CD4-positive, alpha-beta memory T cell (primary cell): ENCODE measurements around the gene NHERF1. TPM values are rescaled to one million over a fixed set of nuclear protein-coding genes. Genes with fewer than 3 reads are reported as not detected.

ENCODE experiments used
- CTCF ChIA-PET: fragments of 350-600 bp; sonication (Branson Sonifier 250); formaldehyde crosslinking; loops from one replicate; lab custom pipeline; 2021; ENCODE audit warnings: inconsistent platforms; ENCODE audit not compliant: partially characterized antibody; lab: Charles Lee
- POLR2A ChIA-PET: fragments of 350-600 bp; sonication (Branson Sonifier 250); formaldehyde crosslinking; loops from one replicate; lab custom pipeline; 2021; ENCODE audit not compliant: partially characterized antibody; lab: Charles Lee
- DNase-seq, 5 donors: peaks; one replicate each; pipeline versions ENCODE4 v3.0.0 to v3.0.0-alpha.2; 2020 to 2022; ENCODE audit warnings: mixed read lengths in 1 of 5
- H3K27ac ChIP-seq: one replicate; pipeline ENCODE4 v1.7.0; 2013; ENCODE audit warnings: low read depth, low read length
- H3K27me3 ChIP-seq: 2 replicates; pipeline ENCODE4 v1.7.0; 2013; ENCODE audit warnings: mild to moderate bottlenecking, low read length, moderate library complexity; ENCODE audit not compliant: insufficient read depth
- H3K36me3 ChIP-seq: 2 replicates; pipeline ENCODE4 v1.7.0; 2013; ENCODE audit warnings: mild to moderate bottlenecking, low read length, moderate library complexity; ENCODE audit not compliant: insufficient read depth
- H3K4me1 ChIP-seq: 2 replicates; pipeline ENCODE4 v1.7.0; 2013; ENCODE audit warnings: mild to moderate bottlenecking, low read length, moderate library complexity; ENCODE audit not compliant: insufficient read depth
- H3K4me3 ChIP-seq, 2 donors: one replicate each; pipeline ENCODE4 v1.7.0; 2013; ENCODE audit warnings: low read length in 2 of 2, mild to moderate bottlenecking in 1 of 2
- H3K9me3 ChIP-seq, 2 donors: one replicate each; pipeline ENCODE4 v1.7.0; 2013; ENCODE audit warnings: low read length in 2 of 2, control low read depth in 1 of 2; ENCODE audit not compliant: control insufficient read depth in 1 of 2
- H3K27ac Mint-ChIP-seq, 7 donors: one replicate each; pipeline ENCODE4 v1.8.0; 2020 to 2021; ENCODE audit warnings: mixed read lengths in 7 of 7, mild to moderate bottlenecking in 6 of 7, inconsistent platforms in 3 of 7, moderate library complexity in 3 of 7
- H3K27me3 Mint-ChIP-seq, 2 donors: one replicate each; pipeline ENCODE4 v1.8.0; 2020 to 2021; ENCODE audit warnings: mixed read lengths in 2 of 2
- H3K36me3 Mint-ChIP-seq, 2 donors: one replicate each; pipeline ENCODE4 v1.8.0; 2020 to 2021; ENCODE audit warnings: mixed read lengths in 2 of 2, inconsistent platforms in 1 of 2, mild to moderate bottlenecking in 1 of 2
- H3K4me1 Mint-ChIP-seq, 4 donors: one replicate each; pipeline ENCODE4 v1.8.0; 2020 to 2021; ENCODE audit warnings: mixed read lengths in 4 of 4, mild to moderate bottlenecking in 1 of 4
- H3K4me3 Mint-ChIP-seq, 8 donors: one replicate each; pipeline ENCODE4 v1.8.0; 2020 to 2021; ENCODE audit warnings: mixed read lengths in 8 of 8, mild to moderate bottlenecking in 7 of 8, moderate library complexity in 6 of 8, inconsistent platforms in 3 of 8
- H3K9me3 Mint-ChIP-seq, 8 donors: one replicate each; pipeline ENCODE4 v1.8.0; 2020 to 2021; ENCODE audit warnings: mixed read lengths in 8 of 8, mild to moderate bottlenecking in 5 of 8, inconsistent platforms in 3 of 8, moderate library complexity in 1 of 8
- intact Hi-C: fragments of 100-400 bp; cut with micrococcal nuclease; formaldehyde crosslinking; loops from one replicate; pipeline ENCODE4 v1.15.1; 2023
- polyA plus RNA-seq, 2 donors: library from polyadenylated mRNA; unstranded; fragments of 300-500 nt; fragmentation: Illumina TruSeq; gene quantifications; one replicate each; pipeline ENCODE4 v1.2.3, GENCODE V29; 2021
- total RNA-seq, 2 experiments: library from RNA; stranded (reverse); gene quantifications; one replicate each; pipeline ENCODE4 v1.2.3, GENCODE V29; 2021

Gene NHERF1
- total and polyA plus RNA-seq, 4 experiments from 2014 or later: 202 to 448 (median 267) TPM

DNA sequence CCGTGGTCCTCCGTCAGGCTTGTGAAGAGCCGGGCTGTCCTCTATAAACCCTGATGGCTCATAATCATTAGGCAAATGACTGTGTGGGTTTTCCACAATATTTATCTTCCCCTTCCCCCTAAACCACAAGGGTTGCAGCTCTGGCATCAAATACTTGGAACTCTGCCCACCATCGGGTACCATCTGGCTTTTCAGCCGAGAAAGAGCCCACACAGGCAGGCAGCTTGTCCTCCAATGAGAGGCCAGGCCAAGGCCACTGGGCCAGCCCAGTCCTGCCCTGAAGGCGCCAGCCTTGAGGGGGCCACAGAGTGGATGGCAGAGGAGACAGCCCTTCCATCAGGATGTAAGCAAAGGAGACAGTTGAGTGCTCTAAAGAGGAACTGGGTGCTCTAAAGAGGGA is 59.5 kb downstream of the NHERF1 start:
- no peaks in the 10 kb centered on the region for H3K27me3 ChIP-seq
- CTCF ChIA-PET: interaction anchor here (0.8 to 5.5 kb wide), 2 partner anchors 17 to 150 kb away, joined by 4 to 27 read pairs; no protein-coding TSS in a partner anchor
- no peaks in the 10 kb centered on the region for H3K9me3 Mint-ChIP-seq
- peak overlapping the region in 2 of 7 donors; percentile 8 to 59 for H3K27ac Mint-ChIP-seq
- H3K36me3 Mint-ChIP-seq: peaks cover 31 to 51% of the 10 kb centered on the region in 2 donors
- no peaks in the 10 kb centered on the region for H3K4me1 ChIP-seq
- intact Hi-C loops: no loop called here
- no peaks in the 10 kb centered on the region for H3K9me3 ChIP-seq
- no peak overlapping the region for H3K27ac ChIP-seq
- H3K4me1 Mint-ChIP-seq: peaks cover 0 to 4% (median under 1%) of the 10 kb centered on the region in 4 donors
- POLR2A ChIA-PET: no interaction called here
- H3K4me3 Mint-ChIP-seq: no peak overlapping the region
- H3K27me3 Mint-ChIP-seq: no peaks in the 10 kb centered on the region
- no peak overlapping the region for H3K4me3 ChIP-seq
- peaks cover 25% of the 10 kb centered on the region for H3K36me3 ChIP-seq
- DNase-seq: no peak

DNA sequence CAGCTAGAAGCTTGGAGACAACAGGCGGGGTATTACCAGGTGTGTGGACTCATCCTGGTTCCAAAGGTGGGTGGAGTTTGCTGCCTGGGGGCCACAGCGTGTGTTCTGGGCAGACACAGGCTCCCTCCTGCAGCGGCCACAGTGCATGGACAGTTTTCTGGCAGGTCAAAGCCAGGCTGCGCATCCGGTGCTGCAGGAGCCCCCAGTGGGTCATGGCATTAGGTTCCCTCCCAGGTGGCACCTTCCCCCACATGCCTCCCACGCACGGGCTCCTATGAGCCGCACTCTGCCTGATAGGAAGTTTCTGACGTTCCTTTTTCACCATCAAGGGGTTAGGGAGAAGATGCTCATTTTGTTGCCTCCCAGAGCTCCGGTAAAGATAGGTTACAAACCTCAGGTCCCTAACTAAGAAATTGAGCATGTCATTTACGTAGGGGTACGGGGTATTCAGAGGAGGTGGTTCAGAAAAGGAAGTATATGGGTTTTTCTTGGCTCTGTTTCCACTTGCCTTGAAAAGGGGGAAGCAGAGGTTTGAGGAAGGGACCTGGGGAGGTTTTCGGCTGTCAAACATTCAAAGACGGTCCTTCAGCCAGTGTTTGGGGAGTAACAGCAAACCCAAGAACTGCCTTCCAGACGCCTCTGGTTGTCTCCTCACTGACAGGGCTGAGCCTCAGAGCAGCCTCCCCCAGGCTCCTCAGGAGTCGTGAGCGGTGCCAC is 60.4 kb downstream of the NHERF1 start:
- CTCF ChIA-PET: interaction anchor here (5.5 kb wide), 1 partner anchor 18 kb away, joined by 27 read pairs; no protein-coding TSS in a partner anchor
- peaks cover 31 to 51% of the 10 kb centered on the region in 2 donors for H3K36me3 Mint-ChIP-seq

DNA sequence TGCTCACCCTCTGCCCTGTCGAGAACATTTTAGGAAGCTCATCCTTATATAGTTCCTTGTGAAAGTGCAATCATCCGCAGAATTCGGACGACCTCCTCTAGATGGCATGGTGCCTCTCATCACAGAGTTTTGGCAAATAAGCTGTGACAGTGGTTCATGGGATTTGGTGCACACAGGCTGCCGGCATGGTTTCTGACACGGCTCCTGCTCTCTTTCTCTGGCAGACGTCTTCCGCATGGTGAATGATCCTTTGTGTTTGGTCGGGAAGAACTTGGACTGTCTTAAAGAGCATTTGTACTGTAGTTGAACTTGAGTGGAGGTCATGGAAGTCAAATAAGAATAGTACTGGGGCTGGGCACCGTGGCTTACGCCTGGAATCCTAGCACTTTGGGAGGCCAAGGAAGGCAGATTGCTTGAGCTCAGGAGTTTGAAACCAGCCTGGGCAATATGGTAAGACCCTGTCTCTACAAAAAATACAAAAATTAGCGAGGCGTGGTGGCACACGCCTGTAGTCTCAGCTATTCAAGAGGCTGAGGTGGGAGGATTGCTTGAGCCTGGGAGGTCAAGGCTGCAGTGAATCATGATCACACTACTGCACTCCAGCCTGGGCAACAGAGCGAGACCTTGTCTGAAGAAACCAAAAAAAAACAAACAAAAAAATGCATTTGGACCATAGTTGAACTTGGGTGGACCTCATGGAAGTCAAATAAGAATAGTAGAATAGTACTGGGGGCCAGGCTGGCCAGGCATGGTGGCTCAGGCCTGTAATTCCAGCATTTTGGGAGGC is 62.5 kb downstream of the NHERF1 start:
- Mint-ChIP-seq H3K36me3 (peaks cover 37 to 52% of the 10 kb centered on the region in 2 donors), H3K4me1 (peaks cover 0 to 4% (median 2%) of the 10 kb centered on the region in 4 donors), H3K4me3 (no peak overlapping the region), H3K27ac (no peak overlapping the region), H3K9me3 (no peaks in the 10 kb centered on the region), H3K27me3 (no peaks in the 10 kb centered on the region)
- Histone ChIP-seq H3K27me3 (no peaks in the 10 kb centered on the region), H3K4me3 (no peak overlapping the region), H3K27ac (no peak overlapping the region), H3K9me3 (no peaks in the 10 kb centered on the region), H3K4me1 (no peaks in the 10 kb centered on the region), H3K36me3 (peaks cover 23% of the 10 kb centered on the region)
- ChIA-PET CTCF (interaction anchor here (5.5 kb wide), 1 partner anchor 20 kb away, joined by 27 read pairs; no protein-coding TSS in a partner anchor), POLR2A (no interaction called here)
- intact Hi-C loops: no loop called here
- no peak for DNase-seq

More for the DNA sequence above, 60.4 kb downstream of the NHERF1 start:
- intact Hi-C loops: no loop called here
- H3K27ac Mint-ChIP-seq: no peak overlapping the region
- POLR2A ChIA-PET: no interaction called here
- Histone ChIP-seq H3K27ac (no peak overlapping the region), H3K9me3 (no peaks in the 10 kb centered on the region), H3K27me3 (no peaks in the 10 kb centered on the region), H3K36me3 (peaks cover 29% of the 10 kb centered on the region), H3K4me1 (no peaks in the 10 kb centered on the region), H3K4me3 (no peak overlapping the region)
- H3K27me3 Mint-ChIP-seq: no peaks in the 10 kb centered on the region
- H3K9me3 Mint-ChIP-seq: no peaks in the 10 kb centered on the region
- no peak overlapping the region for H3K4me3 Mint-ChIP-seq
- no peak for DNase-seq
- peaks cover 0 to 4% (median under 1%) of the 10 kb centered on the region in 4 donors for H3K4me1 Mint-ChIP-seq

DNA sequence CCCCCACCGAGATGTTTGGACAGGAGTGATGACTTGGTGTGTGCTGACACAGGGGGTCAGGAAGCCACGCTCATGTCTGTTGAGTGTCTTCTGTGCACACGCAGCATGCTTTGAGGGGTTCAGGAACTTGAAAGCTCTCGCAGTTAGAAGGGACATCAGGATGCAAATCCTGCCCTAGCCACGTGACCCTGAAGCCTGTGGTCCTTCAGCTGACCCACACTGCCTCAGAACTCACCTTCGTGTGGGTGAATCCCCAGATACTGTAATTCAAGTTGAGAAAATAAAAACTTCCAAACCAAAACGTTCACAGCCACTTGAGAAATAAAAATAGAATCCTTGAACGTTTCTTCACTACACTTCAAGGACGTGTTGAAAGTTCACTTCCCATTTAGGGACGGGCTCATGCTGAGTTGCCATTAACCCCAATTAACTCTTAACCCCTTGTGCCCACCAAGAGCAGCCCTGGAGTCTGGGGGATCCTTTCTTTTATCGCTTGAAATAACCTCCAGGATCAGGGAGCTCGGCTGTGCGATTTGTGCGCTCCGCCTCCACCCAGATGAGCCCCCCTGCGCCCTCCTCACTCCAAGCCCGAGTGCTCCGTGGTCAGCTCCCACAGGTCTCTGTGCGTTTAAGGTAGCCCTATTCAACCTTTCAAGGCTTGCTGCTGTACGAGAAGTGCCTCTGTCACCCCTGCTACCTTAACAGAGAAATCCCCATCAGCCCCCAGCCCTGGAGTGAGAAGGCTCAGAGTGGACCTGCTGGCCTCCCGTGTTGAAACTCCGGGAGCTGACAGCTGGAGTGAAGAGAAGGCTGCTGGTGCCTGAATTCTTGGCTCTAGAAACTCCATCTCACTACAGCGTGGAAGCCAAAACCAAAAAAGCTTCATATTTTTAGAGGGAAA is 63.9 kb downstream of the NHERF1 start:
- Histone ChIP-seq H3K4me3 (no peak overlapping the region), H3K27me3 (no peaks in the 10 kb centered on the region), H3K27ac (no peak overlapping the region), H3K36me3 (peaks cover 17% of the 10 kb centered on the region), H3K9me3 (no peaks in the 10 kb centered on the region), H3K4me1 (no peaks in the 10 kb centered on the region)
- intact Hi-C loops: no loop called here
- H3K36me3 Mint-ChIP-seq: peaks cover 47 to 53% of the 10 kb centered on the region in 2 donors
- DNase-seq: no peak
- H3K27ac Mint-ChIP-seq: no peak overlapping the region
- CTCF ChIA-PET: interaction anchor here (0.8 to 5.5 kb wide), 2 partner anchors 21 to 155 kb away, joined by 3 to 27 read pairs; no protein-coding TSS in a partner anchor
- POLR2A ChIA-PET: no interaction called here
- no peaks in the 10 kb centered on the region for H3K27me3 Mint-ChIP-seq
- peaks cover 0 to 4% (median 2%) of the 10 kb centered on the region in 4 donors for H3K4me1 Mint-ChIP-seq
- H3K4me3 Mint-ChIP-seq: no peak overlapping the region
- H3K9me3 Mint-ChIP-seq: no peaks in the 10 kb centered on the region

DNA sequence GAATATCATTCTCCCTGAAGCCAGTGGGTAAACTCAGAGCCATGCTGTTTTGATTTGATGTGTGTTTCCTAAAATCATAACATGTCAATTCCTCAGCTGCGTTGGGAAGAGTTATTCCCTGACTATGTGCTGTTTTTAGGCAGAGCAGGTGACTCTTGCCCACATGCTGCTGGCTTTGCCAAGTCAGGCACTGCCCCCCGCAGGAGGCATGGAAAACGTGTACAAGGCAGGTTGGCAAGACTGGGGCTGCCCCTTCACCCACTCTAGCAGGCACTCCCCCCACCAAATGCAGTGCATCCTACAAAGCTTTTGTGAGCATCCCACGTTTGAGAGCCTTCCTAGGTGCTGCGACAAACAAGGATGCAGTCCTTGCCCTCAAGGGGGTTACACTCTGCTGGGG is 66.0 kb downstream of the NHERF1 start:
- Histone ChIP-seq H3K27me3 (no peaks in the 10 kb centered on the region), H3K27ac (no peak overlapping the region), H3K36me3 (peaks cover 9% of the 10 kb centered on the region), H3K9me3 (no peaks in the 10 kb centered on the region), H3K4me3 (no peak overlapping the region), H3K4me1 (no peaks in the 10 kb centered on the region)
- intact Hi-C loops: no loop called here
- CTCF ChIA-PET: interaction anchor here (1.2 kb wide), 1 partner anchor 157 kb away, joined by 3 read pairs; no protein-coding TSS in a partner anchor
- Mint-ChIP-seq H3K27ac (no peak overlapping the region), H3K4me3 (no peak overlapping the region), H3K36me3 (peaks cover 54 to 58% of the 10 kb centered on the region in 2 donors), H3K4me1 (peaks cover 0 to 4% (median 2%) of the 10 kb centered on the region in 4 donors), H3K27me3 (no peaks in the 10 kb centered on the region), H3K9me3 (no peaks in the 10 kb centered on the region)
- DNase-seq: no peak
- POLR2A ChIA-PET: no interaction called here

DNA sequence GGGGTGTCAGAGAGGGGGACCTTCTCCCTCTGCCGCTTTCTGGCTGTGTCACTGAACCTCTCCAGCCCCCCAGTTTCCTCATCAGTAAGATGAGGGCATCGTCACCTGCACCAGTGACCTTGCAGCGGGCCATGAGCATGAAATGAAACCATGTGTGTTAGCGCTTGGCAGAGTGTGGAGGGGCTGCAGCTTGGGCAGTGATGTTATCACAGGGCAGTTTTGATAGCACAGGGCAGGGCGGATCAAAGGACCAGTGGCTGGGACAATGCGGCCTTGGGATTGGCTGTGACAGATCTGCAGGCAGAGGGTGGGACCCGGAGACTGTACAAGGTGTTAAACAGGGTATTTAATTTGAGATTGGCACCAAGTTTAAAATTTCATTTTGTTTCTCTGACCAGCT is 66.6 kb downstream of the NHERF1 start:
- no peak for DNase-seq
- CTCF ChIA-PET: interaction anchor here (1.2 kb wide), 1 partner anchor 157 kb away, joined by 3 read pairs; no protein-coding TSS in a partner anchor
- no peak overlapping the region for H3K4me3 ChIP-seq
- POLR2A ChIA-PET: no interaction called here
- H3K4me1 Mint-ChIP-seq: peaks cover 0 to 2% (median 2%) of the 10 kb centered on the region in 4 donors
- intact Hi-C loops: no loop called here
- peak overlapping the region in 1 of 7 donors; percentile 63 for H3K27ac Mint-ChIP-seq
- peaks cover 55 to 57% of the 10 kb centered on the region in 2 donors for H3K36me3 Mint-ChIP-seq
- no peaks in the 10 kb centered on the region for H3K9me3 ChIP-seq
- H3K4me3 Mint-ChIP-seq: no peak overlapping the region
- peaks cover 15% of the 10 kb centered on the region for H3K36me3 ChIP-seq
- H3K4me1 ChIP-seq: no peaks in the 10 kb centered on the region
- no peaks in the 10 kb centered on the region for H3K27me3 ChIP-seq
- no peaks in the 10 kb centered on the region for H3K27me3 Mint-ChIP-seq
- H3K27ac ChIP-seq: no peak overlapping the region
- no peaks in the 10 kb centered on the region for H3K9me3 Mint-ChIP-seq
